HEK293T (cell line): Measurements from ENCODE around the gene WNK1.

Experiments used
- CTCF ChIA-PET: fragments of 350-600 bp; formaldehyde crosslinking; extraction: SDS; loops from one replicate; lab custom pipeline; 2021; ENCODE audit warnings: antibody characterized with exemption, inconsistent platforms; lab: Yijun Ruan, JAX
- POLR2A ChIA-PET: fragments of 350-600 bp; formaldehyde crosslinking; extraction: SDS; loops from one replicate; lab custom pipeline; 2020; ENCODE audit warnings: antibody characterized with exemption, inconsistent platforms; lab: Yijun Ruan, JAX
- DNase-seq: peaks from one replicate; pipeline ENCODE4 v3.0.0; 2012; ENCODE audit warnings: mixed read lengths; ENCODE audit errors: extremely low spot score
- ARNT ChIP-seq: fragments of 450-650 bp; IDR thresholded peaks from 2 replicates; pipeline ENCODE4 v1.6.1; 2017; ENCODE audit warnings: mild to moderate bottlenecking
- BHLHE40 ChIP-seq: fragments of 450-650 bp; IDR thresholded peaks from 2 replicates; pipeline ENCODE4 v1.6.1; 2016; ENCODE audit warnings: mild to moderate bottlenecking, moderate library complexity, borderline replicate concordance
- CTBP1 ChIP-seq: fragments of 450-650 bp; IDR thresholded peaks from 2 replicates; pipeline ENCODE4 v1.6.1; 2016; ENCODE audit warnings: borderline replicate concordance
- ELF4 ChIP-seq: fragments of 450-650 bp; IDR thresholded peaks from 2 replicates; pipeline ENCODE4 v1.6.1; 2017; ENCODE audit warnings: antibody characterized with exemption
- FOXA1 ChIP-seq: fragments of 450-650 bp; IDR thresholded peaks from 2 replicates; pipeline ENCODE4 v1.6.1; 2016; ENCODE audit warnings: mild to moderate bottlenecking
- FOXK2 ChIP-seq: fragments of 450-650 bp; IDR thresholded peaks from 2 replicates; pipeline ENCODE4 v1.6.1; 2016; ENCODE audit warnings: mild to moderate bottlenecking
- FOXM1 ChIP-seq: fragments of 450-650 bp; IDR thresholded peaks from 2 replicates; pipeline ENCODE4 v1.6.1; 2017; ENCODE audit warnings: mild to moderate bottlenecking, borderline replicate concordance
- HDGF ChIP-seq: fragments of 450-650 bp; IDR thresholded peaks from 2 replicates; pipeline ENCODE4 v1.6.1; 2017; ENCODE audit warnings: antibody characterized with exemption, borderline replicate concordance
- L3MBTL2 ChIP-seq: fragments of 450-650 bp; conservative IDR thresholded peaks from 2 replicates; pipeline ENCODE4 v1.6.1; 2016; ENCODE audit warnings: mild to moderate bottlenecking
- LEF1 ChIP-seq: fragments of 450-650 bp; IDR thresholded peaks from 2 replicates; pipeline ENCODE4 v1.6.1; 2017; ENCODE audit warnings: mild to moderate bottlenecking, borderline replicate concordance
- NFRKB ChIP-seq: fragments of 450-650 bp; IDR thresholded peaks from 2 replicates; pipeline ENCODE4 v1.6.1; 2016; ENCODE audit warnings: mild to moderate bottlenecking, moderate library complexity
- SP1 ChIP-seq: fragments of 450-650 bp; IDR thresholded peaks from 2 replicates; pipeline ENCODE4 v1.6.1; 2017
- SUZ12 ChIP-seq: fragments of 450-650 bp; IDR thresholded peaks from 2 replicates; pipeline ENCODE4 v1.6.1; 2016; ENCODE audit warnings: mild to moderate bottlenecking
- TARDBP ChIP-seq: fragments of 450-650 bp; IDR thresholded peaks from 2 replicates; pipeline ENCODE4 v1.6.1; 2016
- ZNF384 ChIP-seq: fragments of 450-650 bp; IDR thresholded peaks from 2 replicates; pipeline ENCODE4 v1.6.1; 2016
- TF ChIP-seq, protein P1 (sequence below): fragments of 450-650 bp; IDR thresholded peaks from 2 replicates; pipeline ENCODE4 v1.6.1; 2016

The WNK1 gene

GRCh38 chr12:955939-956338, 203.6 kb downstream of the WNK1 start:
- TF ChIP-seq BHLHE40: no peak
- no peak for TF ChIP-seq SP1
- no peak for TF ChIP-seq LEF1
- no peak for TF ChIP-seq CTBP1
- TF ChIP-seq FOXK2: no peak
- no peak for TF ChIP-seq ELF4
- no peak for TF ChIP-seq FOXA1
- no peak for TF ChIP-seq NFRKB
- TF ChIP-seq ZNF384: no peak
- TF ChIP-seq SUZ12: no peak
- no peak for TF ChIP-seq FOXM1
- no peak for TF ChIP-seq HDGF
- no peak for TF ChIP-seq TARDBP
- no peak for TF ChIP-seq ARNT
- TF ChIP-seq, protein P1, sequence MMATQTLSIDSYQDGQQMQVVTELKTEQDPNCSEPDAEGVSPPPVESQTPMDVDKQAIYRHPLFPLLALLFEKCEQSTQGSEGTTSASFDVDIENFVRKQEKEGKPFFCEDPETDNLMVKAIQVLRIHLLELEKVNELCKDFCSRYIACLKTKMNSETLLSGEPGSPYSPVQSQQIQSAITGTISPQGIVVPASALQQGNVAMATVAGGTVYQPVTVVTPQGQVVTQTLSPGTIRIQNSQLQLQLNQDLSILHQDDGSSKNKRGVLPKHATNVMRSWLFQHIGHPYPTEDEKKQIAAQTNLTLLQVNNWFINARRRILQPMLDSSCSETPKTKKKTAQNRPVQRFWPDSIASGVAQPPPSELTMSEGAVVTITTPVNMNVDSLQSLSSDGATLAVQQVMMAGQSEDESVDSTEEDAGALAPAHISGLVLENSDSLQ: no peak
- TF ChIP-seq L3MBTL2: no peak
- ChIA-PET POLR2A (no interaction called here), CTCF (interaction anchor here (1.1 kb wide), 1 partner anchor 386 kb away, joined by 3 read pairs; no protein-coding TSS in a partner anchor)
- DNase-seq: no peak

GRCh38 chr12:958588-959123, 206.3 kb downstream of the WNK1 start:
- ChIA-PET POLR2A (interaction anchor here (2.1 kb wide), 1 partner anchor 9 kb away, joined by 7 read pairs; the partner anchor contains the start of gene RAD52), CTCF (no interaction called here)
- TF ChIP-seq ARNT (no peak), FOXM1 (no peak), FOXK2 (no peak), CTBP1 (no peak), SP1 (no peak), NFRKB (no peak), SUZ12 (no peak), ELF4 (no peak), ZNF384 (no peak), BHLHE40 (no peak), LEF1 (no peak), FOXA1 (no peak), L3MBTL2 (no peak), HDGF (no peak), TARDBP (no peak)
- TF ChIP-seq, protein P1: no peak
- DNase-seq: no peak
